Prostate gland (tissue), 2 donors: ENCODE measurements around the gene ZPBP2.

Experiments
- CTCF ChIP-seq, 4 experiments: fragments of 200-600 bp in 2 of 4; fragments of 450-650 bp in 2 of 4; sonication (generic) in 2 of 4; IDR thresholded peaks; 1 replicate in 3 of 4; 2 replicates in 1 of 4; pipeline ENCODE4 v1.5.1; 2016 to 2019; ENCODE audit warnings: antibody characterized with exemption in 4 of 4, mild to moderate bottlenecking in 2 of 4, moderate library complexity in 2 of 4
- POLR2A ChIP-seq: fragments of 450-650 bp; IDR thresholded peaks from one replicate; pipeline ENCODE4 v1.6.1; 2016; ENCODE audit warnings: antibody characterized with exemption, mild to moderate bottlenecking

GRCh38 chr17:39831588-39831987, 36.4 kb upstream of the ZPBP2 start:
- TF ChIP-seq CTCF (IDR thresholded peaks at IDR 0.05) (no peak), POLR2A (no peak)
